Colonic mucosa (tissue), 4 donors: ENCODE measurements around the gene NFIA. TPM values are rescaled to one million over a fixed set of nuclear protein-coding genes. Genes with fewer than 3 reads are reported as not detected.

Experiments
- DNase-seq: peaks from one replicate; pipeline ENCODE4 v3.0.0-alpha.2; 2020
- H3K27ac ChIP-seq: fragments of 200-600 bp; one replicate; pipeline ENCODE4 v1.8.0; 2021
- H3K27me3 ChIP-seq: fragments of 200-600 bp; one replicate; pipeline ENCODE4 v1.8.0; 2021
- H3K36me3 ChIP-seq: fragments of 200-600 bp; one replicate; pipeline ENCODE4 v1.8.0; 2021
- H3K4me1 ChIP-seq: fragments of 200-600 bp; one replicate; pipeline ENCODE4 v1.8.0; 2021; ENCODE audit warnings: mild to moderate bottlenecking
- H3K4me3 ChIP-seq: fragments of 200-600 bp; one replicate; pipeline ENCODE4 v1.8.0; 2021
- H3K9ac ChIP-seq, 2 donors: one replicate each; pipeline ENCODE4 v1.7.0; 2013; ENCODE audit warnings: control low read depth in 2 of 2, low read depth in 2 of 2, low read length in 2 of 2
- H3K9me3 ChIP-seq: fragments of 200-600 bp; one replicate; pipeline ENCODE4 v1.8.0; 2021
- intact Hi-C: fragments of 100-400 bp; cut with DNase I; formaldehyde crosslinking; loops from one replicate; pipeline ENCODE4 v1.14.1; 2022
- total RNA-seq, 2 donors: library from RNA; stranded (reverse); fragmentation: NEBNext Ultra II Directional in 1 of 2; extraction: Animal tissue kit (Norgen Biotek cat#: 25700) in 1 of 2; gene quantifications; one replicate each; pipeline ENCODE4 v1.2.1, GENCODE V29; 2021
- TF ChIP-seq, protein P1 (sequence below): fragments of 200-600 bp; IDR thresholded peaks from one replicate; pipeline ENCODE4 v1.8.0; 2022; ENCODE audit warnings: antibody characterized with exemption, mild to moderate bottlenecking
- donor health status: healthy.
- donor health status: DM: no; HTN: no; CAD: no.
- donor health status: DM: no; HTN: no; CAD: no.

The NFIA gene
- total RNA-seq, 2 donors from 2014 or later, result 36.0 to 44.2 TPM

DNA sequence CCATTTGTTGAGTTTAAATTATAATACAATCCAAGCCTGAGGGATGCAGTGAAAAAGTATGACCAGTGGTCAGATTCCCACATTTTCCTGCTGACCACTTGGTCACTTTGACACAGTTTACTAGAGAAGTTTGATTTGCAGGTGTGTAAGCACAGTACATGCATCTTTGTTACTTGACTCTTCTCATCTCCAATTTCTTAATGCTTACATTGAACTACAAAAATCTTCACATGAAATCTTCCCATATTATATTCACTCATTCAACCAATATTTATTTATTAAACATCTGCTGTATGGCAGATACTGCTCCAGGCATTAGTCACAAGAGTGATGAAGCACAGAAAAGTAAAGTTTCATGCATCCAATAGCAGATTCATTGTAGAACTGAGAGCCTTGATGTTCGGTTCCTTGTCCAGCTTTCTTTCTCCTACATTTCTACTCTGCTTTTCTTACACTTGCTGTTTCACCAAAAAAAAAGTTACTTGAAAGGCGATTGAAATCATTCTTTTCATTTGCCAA is 211.7 kb downstream of the NFIA start:
- Histone ChIP-seq H3K27ac (no peak overlapping the region), H3K9me3 (no peaks in the 10 kb centered on the region), H3K4me3 (no peak overlapping the region), H3K4me1 (no peaks in the 10 kb centered on the region), H3K9ac (no peak overlapping the region), H3K36me3 (no peaks in the 10 kb centered on the region), H3K27me3 (no peaks in the 10 kb centered on the region)
- no peak for DNase-seq
- TF ChIP-seq, protein P1, sequence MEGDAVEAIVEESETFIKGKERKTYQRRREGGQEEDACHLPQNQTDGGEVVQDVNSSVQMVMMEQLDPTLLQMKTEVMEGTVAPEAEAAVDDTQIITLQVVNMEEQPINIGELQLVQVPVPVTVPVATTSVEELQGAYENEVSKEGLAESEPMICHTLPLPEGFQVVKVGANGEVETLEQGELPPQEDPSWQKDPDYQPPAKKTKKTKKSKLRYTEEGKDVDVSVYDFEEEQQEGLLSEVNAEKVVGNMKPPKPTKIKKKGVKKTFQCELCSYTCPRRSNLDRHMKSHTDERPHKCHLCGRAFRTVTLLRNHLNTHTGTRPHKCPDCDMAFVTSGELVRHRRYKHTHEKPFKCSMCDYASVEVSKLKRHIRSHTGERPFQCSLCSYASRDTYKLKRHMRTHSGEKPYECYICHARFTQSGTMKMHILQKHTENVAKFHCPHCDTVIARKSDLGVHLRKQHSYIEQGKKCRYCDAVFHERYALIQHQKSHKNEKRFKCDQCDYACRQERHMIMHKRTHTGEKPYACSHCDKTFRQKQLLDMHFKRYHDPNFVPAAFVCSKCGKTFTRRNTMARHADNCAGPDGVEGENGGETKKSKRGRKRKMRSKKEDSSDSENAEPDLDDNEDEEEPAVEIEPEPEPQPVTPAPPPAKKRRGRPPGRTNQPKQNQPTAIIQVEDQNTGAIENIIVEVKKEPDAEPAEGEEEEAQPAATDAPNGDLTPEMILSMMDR, result no peak
- intact Hi-C loops, result no loop called here

DNA sequence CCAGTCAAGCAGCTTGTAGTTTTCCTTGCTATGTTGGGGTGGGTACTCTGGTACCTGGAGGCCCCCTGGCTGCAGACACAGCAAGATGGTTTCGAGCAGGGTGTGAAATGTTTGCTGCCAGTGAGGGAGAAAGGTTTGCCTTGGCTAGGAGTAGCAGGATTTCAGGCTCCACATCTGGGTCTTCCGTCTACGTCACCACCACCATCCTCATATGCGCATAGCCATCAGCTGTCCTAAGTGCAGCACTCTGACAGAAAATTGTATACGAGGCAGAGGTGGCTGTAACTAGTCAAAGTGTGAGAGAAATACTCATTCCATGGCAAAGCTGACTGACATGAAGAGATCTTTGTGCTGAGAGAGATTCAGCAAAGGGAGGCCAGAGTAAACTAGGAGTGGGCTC is 212.6 kb downstream of the NFIA start:
- TF ChIP-seq, protein P1, result no peak
- Histone ChIP-seq H3K4me1 (no peaks in the 10 kb centered on the region), H3K9me3 (no peaks in the 10 kb centered on the region), H3K36me3 (no peaks in the 10 kb centered on the region), H3K4me3 (no peak overlapping the region), H3K27ac (no peak overlapping the region), H3K9ac (no peak overlapping the region), H3K27me3 (no peaks in the 10 kb centered on the region)
- intact Hi-C loops, result no loop called here
- no peak for DNase-seq

- Histone ChIP-seq H3K9me3 (no peaks in the 10 kb centered on the region), H3K36me3 (no peaks in the 10 kb centered on the region), H3K27ac (no peak overlapping the region), H3K4me3 (no peak overlapping the region), H3K9ac (no peak overlapping the region), H3K27me3 (no peaks in the 10 kb centered on the region), H3K4me1 (no peaks in the 10 kb centered on the region)
- intact Hi-C loops, result no loop called here
- no peak for DNase-seq
- TF ChIP-seq, protein P1, result no peak
Measured at GRCh38 chr1:61295818-61296537, 213.6 kb downstream of the NFIA start.

DNA sequence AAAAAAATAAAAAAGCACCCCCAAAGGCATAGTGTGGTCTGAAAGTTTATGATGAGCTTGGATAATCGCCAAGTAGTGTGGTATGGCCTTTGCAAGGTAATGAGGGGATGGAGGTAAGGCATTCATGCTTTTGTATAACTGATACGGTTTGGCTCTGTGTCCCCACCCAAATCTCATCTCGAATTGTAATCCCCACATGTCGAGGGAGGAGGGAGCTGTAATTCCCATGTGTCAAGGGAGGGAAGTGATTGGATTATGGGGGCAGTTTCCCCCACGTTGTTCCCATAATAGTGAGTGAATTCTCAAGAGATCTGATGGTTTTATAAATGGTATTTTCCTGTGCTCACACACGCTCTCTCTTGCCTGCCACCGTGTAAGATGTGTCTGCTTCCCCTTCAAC is 215.5 kb downstream of the NFIA start:
- intact Hi-C loops, result no loop called here

GRCh38 chr1:61299463-61299862 is 217.1 kb downstream of the NFIA start:
- no peak for DNase-seq
- TF ChIP-seq, protein P1, result no peak
- intact Hi-C loops, result no loop called here
- Histone ChIP-seq H3K9me3 (no peaks in the 10 kb centered on the region), H3K27ac (peak overlapping the region; percentile 8), H3K4me3 (no peak overlapping the region), H3K27me3 (no peaks in the 10 kb centered on the region), H3K9ac (no peak overlapping the region), H3K4me1 (no peaks in the 10 kb centered on the region), H3K36me3 (no peaks in the 10 kb centered on the region)

More for the DNA sequence above, 215.5 kb downstream of the NFIA start:
- DNase-seq, result no peak
- Histone ChIP-seq H3K27ac (no peak overlapping the region), H3K9ac (no peak overlapping the region), H3K36me3 (no peaks in the 10 kb centered on the region), H3K27me3 (no peaks in the 10 kb centered on the region), H3K9me3 (no peaks in the 10 kb centered on the region), H3K4me1 (no peaks in the 10 kb centered on the region), H3K4me3 (no peak overlapping the region)
- TF ChIP-seq, protein P1, result no peak
